Upper lobe of left lung (tissue), 6 donors: ENCODE measurements around the gene ATG16L1. TPM values are rescaled to one million over a fixed set of nuclear protein-coding genes. Genes with fewer than 3 reads are reported as not detected.

ENCODE experiments used
- ATAC-seq, 2 donors: fragments of 200-7000 bp; cut with Tn5 transposase; one replicate each; pipeline ENCODE4 v1.9.1; 2022; ENCODE audit warnings: mild to moderate bottlenecking in 2 of 2, moderate library complexity in 2 of 2; ENCODE audit not compliant: low FRiP score in 2 of 2
- DNase-seq, 2 donors: peaks; one replicate each; pipeline ENCODE4 v3.0.0-alpha.2; 2019 to 2020
- H3K27ac ChIP-seq, 4 donors: fragments of 200-600 bp; sonication (generic); one replicate each; pipeline ENCODE4 v1.5.1; 2016 to 2019
- H3K27me3 ChIP-seq, 4 donors: fragments of 200-600 bp; sonication (generic); one replicate each; pipeline ENCODE4 v1.5.1; 2017 to 2019
- H3K36me3 ChIP-seq, 4 donors: fragments of 200-600 bp; sonication (generic); one replicate each; pipeline ENCODE4 v1.5.1; 2016 to 2019
- H3K4me1 ChIP-seq, 4 donors: fragments of 200-600 bp; sonication (generic); one replicate each; pipeline ENCODE4 v1.5.1; 2018 to 2019
- H3K4me3 ChIP-seq, 4 donors: fragments of 200-600 bp; sonication (generic); one replicate each; pipeline ENCODE4 v1.5.1; 2017 to 2019; ENCODE audit warnings: mild to moderate bottlenecking in 2 of 4, moderate library complexity in 1 of 4
- H3K9me3 ChIP-seq, 4 donors: fragments of 200-600 bp; sonication (generic); one replicate each; pipeline ENCODE4 v1.5.1; 2018 to 2019
- CTCF ChIP-seq, 6 experiments: fragments of 450-650 bp in 4 of 6; fragments of 200-600 bp in 2 of 6; sonication (generic) in 2 of 6; IDR thresholded peaks; one replicate each; pipeline ENCODE4 v1.5.1; 2016 to 2019; ENCODE audit warnings: antibody characterized with exemption in 6 of 6
- EP300 ChIP-seq, 4 donors: sonication (generic); formaldehyde crosslinking; IDR thresholded peaks; one replicate each; pipeline ENCODE4 v1.5.1; 2017; ENCODE audit warnings: antibody characterized with exemption in 4 of 4, control low read depth in 2 of 4
- POLR2A ChIP-seq, 4 donors: fragments of 450-650 bp; IDR thresholded peaks; one replicate each; pipeline ENCODE4 v1.5.1; 2016 to 2017; ENCODE audit warnings: antibody characterized with exemption in 4 of 4, mild to moderate bottlenecking in 2 of 4
- POLR2AphosphoS5 ChIP-seq, 2 donors: sonication (generic); formaldehyde crosslinking; IDR thresholded peaks; one replicate each; pipeline ENCODE4 v1.5.1; 2017; ENCODE audit warnings: antibody characterized with exemption in 2 of 2
- WGBS, 2 donors: methylation state at CpG; one replicate each; pipeline ENCODE4 v1.1.5; 2017 to 2018; 5-methylcytosine and 5-hydroxymethylcytosine counted together
- total RNA-seq, 6 donors: library from RNA; depleted of rRNA in 4 of 6; stranded (reverse); fragments of >200 nt in 4 of 6; gene quantifications; one replicate each; pipeline versions ENCODE4 v1.1.0 to v1.2.1, GENCODE V29; 2016 to 2021
- donor health status: DM: no; HTN: no; CAD: no; lungs with moderate emphysema.
- donor health status: DM: no; HTN: yes; CAD: no; lungs with severe emphysema.

Gene ATG16L1
- total RNA-seq, 6 donors from 2014 or later = 22.8 to 33.3 (median 26.4) TPM

DNA sequence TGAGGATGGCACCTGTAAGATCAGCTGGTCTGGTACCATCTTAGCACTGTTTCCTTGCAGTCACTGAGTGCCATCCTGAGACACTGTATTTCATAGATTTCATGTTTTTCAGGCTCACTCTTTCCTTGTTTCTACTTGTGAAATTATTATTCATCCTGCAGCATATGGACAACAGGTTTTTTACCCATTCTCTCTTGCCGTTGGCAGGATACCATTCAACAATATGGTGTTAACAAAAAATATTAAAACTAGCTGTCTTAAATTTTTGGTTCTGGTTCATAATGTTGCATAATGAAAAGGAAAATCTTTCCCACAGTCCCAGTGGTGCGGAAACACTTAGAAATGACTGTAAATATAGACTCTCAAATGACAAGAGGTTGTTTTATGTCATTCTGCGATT, 23.1 kb upstream of the ATG16L1 start:
- Histone ChIP-seq H3K27me3 (no peaks in the 10 kb centered on the region), H3K36me3 (no peaks in the 10 kb centered on the region), H3K9me3 (no peaks in the 10 kb centered on the region), H3K27ac (no peak overlapping the region), H3K4me3 (no peak overlapping the region), H3K4me1 (no peaks in the 10 kb centered on the region)
- DNase-seq (no peak), ATAC-seq (no peak)
- TF ChIP-seq POLR2A (IDR thresholded peaks at IDR 0.05) (no peak), CTCF (IDR thresholded peaks at IDR 0.05) (no peak), POLR2AphosphoS5 (IDR thresholded peaks at IDR 0.05) (no peak), EP300 (IDR thresholded peaks at IDR 0.05) (no peak)
- WGBS, 2 donors = 61 to 78% methylated on average over 3 of the region's 3 CpGs

GRCh38 chr2:233233618-233234230, 17.7 kb upstream of the ATG16L1 start:
- H3K4me1 ChIP-seq = no peaks in the 10 kb centered on the region
- H3K27ac ChIP-seq = no peak overlapping the region
- DNase-seq (no peak), ATAC-seq (no peak)
- no peaks in the 10 kb centered on the region for H3K9me3 ChIP-seq
- H3K4me3 ChIP-seq = no peak overlapping the region
- no peaks in the 10 kb centered on the region for H3K36me3 ChIP-seq
- 50 to 51% methylated on average over 4 of the region's 4 CpGs for WGBS, 2 donors
- TF ChIP-seq CTCF (IDR thresholded peaks at IDR 0.05) (no peak), POLR2AphosphoS5 (IDR thresholded peaks at IDR 0.05) (no peak), POLR2A (IDR thresholded peaks at IDR 0.05) (no peak), EP300 (IDR thresholded peaks at IDR 0.05) (no peak)
- no peaks in the 10 kb centered on the region for H3K27me3 ChIP-seq

GRCh38 chr2:233234264-233234663, 17.2 kb upstream of the ATG16L1 start:
- no peak overlapping the region for H3K4me3 ChIP-seq
- H3K36me3 ChIP-seq = no peaks in the 10 kb centered on the region
- TF ChIP-seq CTCF (IDR thresholded peaks at IDR 0.05) (no peak), EP300 (IDR thresholded peaks at IDR 0.05) (no peak), POLR2AphosphoS5 (IDR thresholded peaks at IDR 0.05) (no peak), POLR2A (IDR thresholded peaks at IDR 0.05) (no peak)
- no peak for ATAC-seq
- no peak overlapping the region for H3K27ac ChIP-seq
- H3K9me3 ChIP-seq = no peaks in the 10 kb centered on the region
- H3K4me1 ChIP-seq = no peaks in the 10 kb centered on the region
- 61 to 67% methylated on average over 2 of the region's 2 CpGs for WGBS, 2 donors
- no peak for DNase-seq
- H3K27me3 ChIP-seq = no peaks in the 10 kb centered on the region

DNA sequence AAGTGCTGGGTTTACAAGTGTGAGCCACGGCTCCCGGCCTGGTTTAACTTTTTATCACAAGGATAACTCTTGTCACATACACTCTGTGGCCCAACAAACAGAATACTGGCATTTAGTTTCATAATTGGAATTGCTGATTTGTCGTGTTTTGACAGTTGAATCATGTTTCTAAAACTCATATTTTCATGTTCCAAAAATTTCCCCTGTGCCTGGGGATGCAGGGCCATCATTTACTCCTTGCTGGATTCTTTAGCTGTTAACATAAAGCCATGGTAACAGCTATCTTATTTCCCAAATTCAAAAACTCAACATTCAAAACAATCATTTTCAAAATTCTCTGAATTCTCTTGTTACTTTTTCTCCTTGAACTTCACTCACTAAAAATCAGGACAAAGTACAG, 16.5 kb upstream of the ATG16L1 start:
- no peak for DNase-seq
- no peak overlapping the region for H3K27ac ChIP-seq
- 84 to 86% methylated on average over 3 of the region's 3 CpGs for WGBS, 2 donors

More for the DNA sequence above, 16.5 kb upstream of the ATG16L1 start:
- no peaks in the 10 kb centered on the region for H3K9me3 ChIP-seq
- no peak for ATAC-seq
- no peaks in the 10 kb centered on the region for H3K4me1 ChIP-seq
- H3K4me3 ChIP-seq = no peak overlapping the region
- TF ChIP-seq POLR2AphosphoS5 (IDR thresholded peaks at IDR 0.05) (no peak), POLR2A (IDR thresholded peaks at IDR 0.05) (no peak), CTCF (IDR thresholded peaks at IDR 0.05) (no peak), EP300 (IDR thresholded peaks at IDR 0.05) (no peak)
- no peaks in the 10 kb centered on the region for H3K36me3 ChIP-seq
- H3K27me3 ChIP-seq = no peaks in the 10 kb centered on the region
